ENCODE results near the gene CBR1.
"Not testable (repeated sequence)": the region's sequence is repeated elsewhere in the genome, so short reads cannot be mapped to it uniquely, and the experiment has no call there.

The CBR1 gene

DNA sequence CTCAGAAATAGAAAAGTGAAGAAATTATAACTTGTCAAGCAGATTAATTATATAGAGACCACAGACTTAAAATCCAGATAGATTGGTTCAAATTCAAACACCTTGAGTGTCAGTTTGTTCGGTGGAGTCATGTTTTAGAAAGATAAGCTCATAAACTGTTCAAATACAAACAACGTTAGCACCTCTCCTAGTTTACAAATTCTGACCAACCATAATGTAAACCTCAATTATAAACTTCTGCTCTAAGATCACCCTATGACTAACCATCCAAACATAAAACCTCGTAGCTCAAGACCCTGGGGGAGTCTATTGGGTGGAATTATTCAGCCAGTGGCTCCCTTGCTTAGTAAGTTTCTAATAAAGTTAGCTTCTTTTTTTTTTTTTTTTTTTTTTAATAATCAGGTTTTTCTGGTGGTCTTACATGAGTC lies 12.4 kb downstream of the CBR1 start:
- DNase-seq: no peak

DNA sequence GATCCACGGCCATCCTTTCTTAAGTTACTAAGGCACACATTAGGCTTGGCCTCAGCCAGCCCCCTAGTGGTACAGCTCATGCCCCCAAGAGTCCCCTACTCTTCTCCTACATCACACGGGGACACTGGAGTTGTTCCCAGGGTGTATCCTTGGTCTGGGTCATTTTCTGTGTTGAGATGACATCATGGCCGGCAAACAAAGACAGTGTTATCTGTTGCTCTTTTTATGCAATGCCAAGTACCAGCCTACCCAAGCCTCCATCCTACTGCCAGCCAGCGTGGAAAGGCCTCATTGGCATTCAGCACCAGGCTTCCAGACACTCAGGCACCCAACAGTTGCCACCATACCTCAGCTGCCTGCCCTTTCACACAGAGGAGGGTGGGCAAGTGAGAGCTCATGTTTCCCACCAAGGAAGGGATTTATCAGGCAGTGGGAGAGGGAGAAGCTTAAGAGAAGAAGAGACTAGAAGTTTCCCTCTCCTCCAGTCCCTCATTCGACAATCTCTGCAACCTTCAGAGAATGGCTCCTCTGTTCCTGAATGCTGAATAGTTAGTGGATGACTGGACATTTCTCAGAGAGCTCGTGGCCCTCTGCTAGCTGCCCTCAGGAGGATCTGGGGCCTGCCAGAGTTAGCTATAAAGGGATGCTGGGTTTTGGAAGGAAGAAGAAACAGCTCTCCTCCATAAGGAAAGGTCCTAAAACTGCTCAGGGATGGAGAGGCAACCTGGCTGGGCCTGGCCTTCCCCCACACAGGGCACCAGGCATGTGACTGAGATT lies 17.7 kb downstream of the CBR1 start:
- DNase-seq: no peak

DNA sequence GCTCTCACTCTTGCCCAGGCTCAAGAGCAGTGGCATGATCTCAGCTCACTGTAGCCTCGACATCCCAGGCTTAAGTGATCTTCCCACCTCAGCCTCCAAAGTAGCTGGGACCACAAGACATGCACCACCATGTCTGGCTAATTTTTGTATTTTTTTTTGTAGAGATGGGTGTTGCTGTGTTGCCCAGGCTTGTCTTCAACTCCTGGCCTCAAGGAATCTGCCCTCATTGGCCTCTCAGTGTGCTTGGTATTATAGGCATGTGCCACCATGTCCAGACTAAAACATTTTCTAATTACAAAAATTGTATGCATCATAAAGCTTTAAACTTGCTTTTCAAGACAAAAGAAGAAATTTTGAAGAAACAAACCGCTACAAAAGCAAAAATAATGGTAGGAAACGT lies 20.1 kb downstream of the CBR1 start:
- DNase-seq: no peak

DNA sequence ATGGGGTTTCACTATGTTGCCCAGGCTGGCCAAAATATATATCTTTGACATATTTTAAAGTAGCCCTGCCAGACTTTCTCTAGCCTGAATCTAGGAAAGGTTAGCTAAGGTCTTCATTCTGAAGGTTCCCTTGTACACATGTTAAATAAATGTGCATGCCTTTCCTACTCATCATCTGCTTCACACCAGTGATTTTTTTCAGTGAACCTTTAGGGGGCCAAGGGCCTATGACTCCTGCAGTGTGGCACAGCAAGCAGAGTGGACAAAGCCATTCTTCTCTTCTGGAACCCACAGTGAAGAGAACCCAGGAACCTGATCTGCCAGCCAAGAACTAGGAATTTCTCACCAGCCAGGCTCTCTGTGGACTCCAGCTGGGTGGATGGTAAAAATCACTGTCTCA lies 22.9 kb downstream of the CBR1 start:
- DNase-seq: no peak

DNA sequence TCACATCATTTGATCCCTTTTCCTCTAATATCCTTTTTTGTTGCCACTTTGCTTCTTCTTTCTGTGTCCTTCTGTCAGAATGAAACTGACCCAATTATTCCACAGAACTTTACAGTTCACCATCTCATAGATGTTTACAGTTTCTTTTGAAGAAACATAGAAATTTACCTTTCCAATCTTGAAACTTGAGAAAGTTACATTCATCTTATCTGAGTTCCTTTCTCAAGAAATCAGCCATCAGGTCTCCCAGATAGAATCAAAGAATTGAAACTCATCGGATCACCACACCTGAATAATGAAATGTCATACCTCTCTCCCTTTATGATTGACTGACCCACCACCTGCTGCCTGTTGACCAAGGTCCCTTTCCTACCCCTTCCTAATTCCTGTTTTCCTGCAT lies 23.7 kb downstream of the CBR1 start:
- DNase-seq: no peak

DNA sequence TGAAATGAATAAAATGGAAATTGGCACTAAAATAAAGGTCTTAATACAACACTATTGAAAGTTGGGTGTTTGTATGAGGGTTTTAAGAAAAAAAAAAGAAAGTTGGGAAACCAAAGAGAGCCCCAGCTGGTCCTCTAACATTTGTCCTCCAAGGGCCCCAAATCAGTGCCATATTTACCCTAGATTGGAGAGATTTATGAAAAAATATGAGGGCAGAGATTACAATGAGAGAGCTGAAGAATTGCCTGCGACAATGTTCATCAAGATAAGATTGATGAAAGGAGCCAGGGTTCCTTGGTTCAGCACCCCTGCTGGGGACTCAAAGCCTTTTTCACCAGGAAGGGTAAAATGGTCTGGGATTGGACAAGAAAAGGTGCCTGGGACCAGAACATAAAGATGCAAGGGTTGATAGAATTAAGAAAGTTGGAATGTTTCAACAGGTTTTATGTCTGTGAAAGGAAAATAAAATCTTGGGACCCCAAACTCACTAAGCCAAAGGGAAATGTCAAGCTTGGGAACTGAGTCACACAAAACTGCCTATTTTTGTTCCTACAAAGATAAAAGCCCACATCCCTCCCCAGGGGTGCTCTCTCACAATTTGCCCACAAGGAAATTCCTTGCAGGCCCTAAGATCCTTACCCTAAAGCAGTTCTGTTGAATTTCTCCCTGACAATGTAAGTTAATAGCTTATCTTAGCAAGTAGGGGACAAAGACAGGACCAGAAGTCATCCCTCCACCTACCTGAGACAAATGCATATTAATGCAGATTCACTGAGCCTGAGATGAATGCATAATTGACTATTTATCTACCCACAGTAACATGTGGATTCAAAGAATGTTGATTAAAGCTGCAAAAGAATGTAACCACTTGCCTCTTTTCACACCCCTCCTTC lies 26.8 kb downstream of the CBR1 start:
- DNase-seq: no peak

DNA sequence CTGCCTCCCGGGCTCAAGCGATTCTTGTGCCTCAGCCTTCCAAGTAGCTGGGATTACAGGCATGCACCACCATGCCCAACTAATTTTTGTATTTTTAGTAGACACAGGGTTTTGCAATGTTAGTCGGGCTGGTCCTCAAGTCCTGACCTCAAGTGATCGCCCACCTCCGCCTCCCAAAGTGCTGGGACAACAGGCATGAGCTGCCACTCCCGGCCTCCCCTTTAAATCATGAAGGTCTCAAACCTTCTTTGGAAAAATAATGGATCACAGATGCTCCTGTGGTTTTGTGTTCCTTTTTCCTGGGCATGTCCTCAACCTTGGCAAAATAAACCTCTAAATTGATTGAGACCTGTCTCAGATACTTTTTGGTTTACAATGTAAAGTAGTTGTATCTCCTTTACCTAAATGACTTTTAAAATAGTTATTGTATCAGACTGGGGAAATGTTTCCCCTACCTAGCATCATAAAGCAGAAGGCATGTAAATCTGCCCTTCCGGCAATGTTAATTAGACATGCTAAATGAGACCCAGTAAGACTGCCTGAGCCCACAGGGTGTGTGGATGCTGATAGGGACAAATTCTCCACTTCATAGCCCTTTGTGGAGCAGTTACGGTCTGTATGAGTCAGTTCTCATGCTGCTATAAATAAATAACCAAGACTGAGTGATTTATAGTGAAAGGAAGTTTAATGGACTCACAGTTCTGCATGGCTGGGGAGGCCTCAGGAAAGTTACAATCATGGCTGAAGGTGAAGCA lies 27.8 kb downstream of the CBR1 start:
- DNase-seq: no peak

DNA sequence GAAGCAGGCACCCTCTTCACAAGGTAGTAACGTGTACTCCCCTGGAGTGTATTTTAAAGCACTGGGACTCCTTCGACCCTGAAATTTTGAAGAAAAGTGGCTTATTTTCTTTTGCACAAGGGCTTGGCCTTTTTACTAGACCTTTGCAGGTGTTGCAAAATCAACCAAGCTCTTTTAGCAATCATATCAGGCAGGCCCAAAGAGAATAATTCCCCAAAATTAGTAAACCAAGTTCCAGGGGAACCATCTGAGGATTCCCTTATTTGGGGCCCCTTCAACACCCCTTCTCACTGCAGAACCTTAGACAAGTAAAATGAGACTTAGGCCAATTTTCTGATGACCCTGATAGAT lies 28.3 kb downstream of the CBR1 start:
- DNase-seq: no peak

DNA sequence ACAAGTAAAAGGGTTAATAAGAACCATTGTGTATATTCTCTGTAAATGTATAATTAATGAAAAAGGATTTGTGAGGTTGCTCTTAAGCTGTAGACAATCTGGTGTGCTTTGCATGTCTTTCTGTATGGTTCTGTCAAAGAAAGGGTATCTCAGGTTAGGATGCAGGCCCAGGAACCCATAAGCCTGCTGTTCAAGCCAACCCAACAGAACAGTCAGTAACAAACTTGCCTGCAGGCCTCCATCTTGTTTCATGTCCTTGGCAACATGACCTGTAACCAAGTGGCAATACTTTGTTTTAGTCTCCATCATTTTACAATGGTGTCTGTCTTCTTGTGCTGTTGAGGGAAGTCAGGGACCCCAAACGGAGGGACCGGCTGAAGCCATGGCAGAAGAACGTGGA lies 29.2 kb downstream of the CBR1 start:
- DNase-seq: no peak

DNA sequence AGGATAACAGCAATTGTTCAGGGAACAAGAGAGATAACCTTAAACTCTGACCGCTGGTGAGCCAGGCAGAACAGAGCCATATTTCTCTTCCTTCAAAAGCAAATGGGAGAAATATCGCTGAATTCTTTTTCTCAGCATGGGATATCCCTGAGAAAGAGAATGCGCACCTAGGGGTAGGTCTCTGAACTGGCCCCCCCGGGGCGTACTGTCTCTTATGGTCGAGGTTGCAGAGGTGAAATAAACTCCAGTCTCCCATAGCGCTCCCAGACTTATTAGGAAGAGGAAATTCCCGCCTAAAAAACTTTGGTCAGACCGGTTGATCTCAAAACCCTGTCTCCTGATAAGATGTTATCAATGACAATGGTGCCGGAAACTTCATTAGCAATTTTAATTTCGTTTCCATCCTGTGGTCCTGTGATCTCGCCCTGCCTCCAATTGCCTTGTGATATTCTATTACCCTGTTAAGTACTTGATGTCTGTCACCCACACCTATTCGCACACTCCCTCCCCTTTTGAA lies 29.9 kb downstream of the CBR1 start:
- DNase-seq: not testable (repeated sequence)

DNA sequence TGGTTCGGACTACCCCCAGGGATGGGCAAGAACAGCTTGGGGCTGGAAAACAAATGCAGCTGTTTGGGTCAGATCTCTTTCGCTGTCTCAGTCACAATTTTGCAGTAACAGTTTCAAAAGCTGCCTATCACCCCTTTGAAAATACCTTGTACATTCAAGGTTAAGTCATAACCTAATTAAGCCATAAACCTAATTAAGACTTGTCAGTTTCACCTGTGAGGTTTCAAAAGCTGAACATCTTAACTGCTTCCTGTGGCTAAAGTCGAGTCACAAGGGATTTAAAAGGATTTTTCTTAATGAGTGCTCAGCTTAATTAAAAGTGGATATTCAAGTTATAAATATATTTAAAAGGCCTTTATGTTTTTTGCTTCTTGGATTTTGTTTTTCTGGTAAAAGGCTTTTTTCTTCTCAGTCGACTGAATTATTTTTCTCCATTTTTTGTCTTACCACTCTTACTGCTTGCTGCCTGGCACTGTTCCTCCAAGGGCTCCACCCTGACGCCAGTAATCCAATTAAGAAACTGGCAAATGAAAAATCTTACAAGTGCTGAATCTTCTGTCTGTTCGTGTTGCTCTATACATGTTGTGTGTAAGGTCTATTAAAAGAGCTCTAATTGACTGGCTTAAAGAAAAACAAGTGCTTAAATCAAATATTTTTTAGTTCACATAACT lies 31.3 kb downstream of the CBR1 start:
- DNase-seq: no peak

DNA sequence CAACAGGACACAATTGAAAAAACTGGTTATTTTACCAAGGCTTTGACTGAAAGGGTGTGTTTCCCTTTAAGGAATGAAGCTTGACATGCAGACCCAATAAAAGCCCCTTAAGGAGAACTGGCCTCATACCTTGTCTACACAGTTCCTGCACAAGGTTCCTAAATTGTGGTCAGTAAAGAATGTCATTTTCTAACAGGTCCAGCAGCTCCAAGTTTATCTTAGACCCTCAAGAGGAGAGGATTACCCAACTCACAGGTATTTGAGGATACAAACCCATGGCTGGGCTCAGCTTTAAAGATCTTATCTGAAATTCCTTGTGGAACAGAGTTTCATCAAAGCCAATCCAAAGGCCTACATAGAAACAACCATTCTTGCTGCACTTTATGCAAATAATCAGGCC lies 33.6 kb downstream of the CBR1 start:
- DNase-seq: no peak

DNA sequence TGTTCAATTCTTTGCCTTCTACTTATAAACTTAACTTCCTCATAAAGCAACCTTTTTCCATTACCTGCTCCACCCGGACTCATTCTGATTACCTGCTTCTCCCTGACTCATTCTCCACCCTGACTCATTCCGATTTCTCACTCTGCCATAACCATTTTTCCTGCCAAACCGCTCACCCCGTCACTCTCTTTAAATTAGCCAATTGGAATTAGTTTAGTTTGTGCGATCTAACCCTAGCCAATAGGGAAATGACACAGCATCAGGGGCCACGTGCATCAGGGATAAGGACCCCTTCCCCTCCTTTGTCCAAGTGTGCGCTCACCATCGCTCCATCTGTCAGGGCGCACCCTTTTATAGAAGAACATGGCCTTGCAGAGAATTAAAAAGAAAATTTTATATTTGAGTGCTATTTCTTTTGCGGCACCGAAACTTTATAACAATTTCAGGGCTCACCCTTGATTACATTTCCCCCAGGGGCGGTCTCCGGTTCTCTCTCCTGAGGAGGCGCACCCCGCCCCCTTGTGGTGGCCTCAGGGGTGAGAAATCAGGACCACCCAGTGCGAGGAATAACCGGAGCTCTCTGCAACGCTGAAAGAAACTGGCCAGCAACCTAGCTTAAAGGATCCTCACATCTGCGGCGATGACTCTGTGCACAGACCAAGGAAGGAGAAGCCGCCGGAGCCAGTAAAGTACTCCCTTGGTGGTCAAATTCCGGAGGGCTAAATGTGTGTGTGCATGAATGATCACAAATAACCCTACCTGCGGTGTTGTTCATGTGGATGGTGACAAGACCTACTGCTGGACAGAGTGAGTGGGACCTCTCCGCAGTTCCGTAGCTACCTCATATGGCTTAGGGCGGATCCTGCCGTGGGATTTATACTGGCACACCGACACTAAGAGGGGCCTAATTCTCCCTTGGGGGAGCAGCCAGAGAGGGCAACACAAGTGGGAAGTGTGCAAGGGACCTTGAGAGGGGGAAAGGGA lies 34.8 kb downstream of the CBR1 start:
- peak; percentile 47 to 52 for DNase-seq

DNA sequence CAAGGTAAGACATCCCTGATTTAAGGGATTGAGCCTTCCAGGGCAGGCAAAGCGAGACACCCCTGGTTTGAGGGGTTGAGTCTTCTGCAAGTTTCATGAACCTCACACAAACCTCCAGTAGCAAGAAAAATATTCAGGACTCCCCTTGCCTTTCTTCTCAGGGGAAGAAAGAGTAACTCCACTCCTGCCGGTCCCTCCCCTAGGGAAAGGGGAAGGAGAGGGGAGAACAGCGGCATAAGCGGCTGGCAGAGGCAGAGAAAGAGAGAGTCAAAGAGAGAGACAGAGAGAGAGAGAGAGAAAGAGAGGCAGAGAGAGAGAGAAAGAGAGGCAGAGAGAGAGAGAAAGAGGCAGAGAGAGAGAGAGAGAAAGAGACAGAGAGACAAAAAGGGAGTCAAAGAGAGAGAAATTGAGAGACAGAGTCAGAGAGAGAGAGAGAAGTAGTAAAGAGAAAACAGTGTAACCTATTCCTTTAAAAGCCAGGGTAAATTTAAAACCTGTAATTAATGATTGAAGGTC lies 35.6 kb downstream of the CBR1 start:
- DNase-seq: no peak

DNA sequence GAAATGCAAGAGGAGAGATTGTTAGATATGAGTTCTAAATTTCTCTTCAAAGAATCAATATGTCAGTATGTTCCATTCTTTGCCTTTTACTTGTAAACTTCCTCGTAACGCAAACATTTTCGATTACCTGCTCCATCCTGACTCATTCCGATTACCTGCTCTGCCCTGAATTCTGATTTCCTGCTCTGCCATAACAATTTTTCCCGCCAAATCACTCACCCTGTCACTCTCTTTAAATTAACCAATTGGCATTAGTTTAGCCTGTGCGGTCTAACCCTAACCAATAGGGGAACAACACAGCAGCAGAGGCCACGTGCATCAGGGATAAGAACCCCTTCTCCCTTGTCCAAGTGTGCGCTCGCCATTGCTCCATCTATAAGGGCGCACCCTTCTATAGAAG lies 40.0 kb downstream of the CBR1 start:
- DNase-seq: no peak

DNA sequence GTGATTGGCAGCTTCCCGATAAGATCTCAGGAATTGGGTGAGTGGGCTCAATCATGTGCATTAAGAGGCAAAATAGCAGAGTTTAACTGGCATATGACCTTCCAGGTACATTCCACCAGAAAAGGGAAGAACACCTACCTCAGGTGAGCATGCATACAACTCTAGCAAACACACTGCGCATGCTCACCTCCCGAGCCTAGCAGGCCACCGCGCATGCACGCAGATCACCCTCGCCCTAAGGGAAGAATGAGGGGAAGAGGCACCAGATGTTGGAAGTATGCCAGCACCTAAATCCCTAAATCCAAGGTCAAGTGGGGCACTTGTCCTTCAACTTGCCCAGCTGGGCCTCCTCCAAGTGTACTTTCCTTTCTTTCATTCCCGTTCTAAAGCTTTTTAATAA lies 41.4 kb downstream of the CBR1 start:
- DNase-seq: no peak

DNA sequence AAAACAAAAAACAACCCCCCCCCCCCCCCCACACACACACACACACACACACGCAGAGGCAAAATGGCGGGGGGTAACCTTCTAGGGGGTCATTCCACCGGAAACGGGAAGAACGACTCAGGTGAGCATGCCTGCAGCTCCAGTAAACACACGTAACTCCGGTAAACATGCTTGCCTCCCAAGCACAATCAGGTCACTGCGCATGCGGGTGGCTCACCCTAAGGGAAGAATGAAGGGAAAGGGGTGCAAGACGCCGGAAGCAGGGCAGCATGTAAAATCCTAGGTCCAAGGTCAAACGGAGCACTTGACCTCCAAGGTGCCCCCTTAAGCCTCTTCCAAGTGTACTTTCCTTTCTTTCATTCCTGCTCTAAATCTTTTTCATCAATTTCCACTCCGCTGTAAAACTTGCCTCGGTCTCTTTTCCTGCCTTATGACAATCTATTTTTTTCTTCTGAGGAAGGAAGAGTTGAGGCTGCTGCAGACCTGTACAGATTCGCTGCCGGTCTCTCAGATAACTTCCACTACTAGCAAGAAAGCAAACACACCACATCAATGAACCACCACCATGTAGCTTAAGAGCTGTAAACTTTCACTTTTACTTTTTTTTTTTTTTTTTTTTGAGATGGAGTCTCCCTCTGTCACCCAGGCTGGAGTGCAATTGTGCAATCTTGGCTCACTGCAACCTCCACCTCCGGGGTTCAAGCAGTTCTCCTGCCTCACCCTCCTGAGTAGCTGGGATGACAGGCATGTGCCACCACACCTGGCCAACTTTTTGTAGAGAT lies 44.0 kb downstream of the CBR1 start:
- DNase-seq: peak; percentile 29

DNA sequence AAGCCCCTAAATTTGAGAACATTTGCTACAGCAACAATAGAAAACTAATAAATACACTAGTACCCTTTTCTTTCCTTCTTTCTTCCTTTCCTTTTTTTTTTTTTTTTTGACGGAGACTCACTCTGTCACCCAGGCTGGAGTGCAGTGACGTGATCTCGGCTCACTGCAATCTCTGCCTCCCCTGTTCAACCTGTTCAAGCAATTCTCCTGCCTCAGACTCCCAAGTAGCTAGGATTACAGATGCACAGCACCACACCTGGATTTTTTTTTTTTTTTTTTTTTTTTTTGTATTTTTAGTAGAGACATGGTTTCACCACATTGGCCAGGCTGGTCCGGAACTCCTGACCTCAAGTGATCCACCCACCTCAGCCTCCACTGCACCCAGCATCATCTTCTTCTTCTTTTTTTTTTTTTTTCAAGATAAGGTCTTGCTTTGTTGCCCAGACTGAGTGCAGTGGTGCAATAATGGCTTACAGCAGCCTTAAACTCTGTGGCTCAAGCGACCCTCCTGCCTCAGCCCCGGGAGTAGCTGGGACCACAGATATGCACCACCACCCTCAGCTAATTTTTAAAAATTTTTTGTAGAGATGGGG lies 45.4 kb downstream of the CBR1 start:
- no peak for DNase-seq

DNA sequence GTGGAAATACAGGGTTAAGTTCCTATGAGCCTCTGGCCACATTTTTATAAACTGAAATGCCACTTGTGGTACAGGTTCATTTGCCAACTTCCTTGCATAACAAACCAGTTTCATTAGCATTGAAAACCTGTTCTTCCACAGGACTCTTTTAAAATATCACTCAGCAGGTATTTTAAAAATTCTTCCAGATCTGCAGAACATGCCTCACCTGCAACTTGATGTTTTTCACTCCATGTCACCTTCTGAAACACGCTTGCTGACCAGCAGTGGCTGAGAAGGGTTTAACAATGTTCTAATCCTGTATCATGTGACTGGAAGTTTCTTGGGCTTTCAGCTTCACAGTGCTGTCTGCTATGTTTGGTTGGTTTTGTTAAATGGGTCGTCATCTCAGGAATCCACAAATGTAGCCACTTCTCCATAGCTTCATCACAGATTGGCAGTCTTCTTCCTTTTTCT lies 47.5 kb downstream of the CBR1 start:
- DNase-seq: no peak

Measured in stimulated activated CD4-positive, alpha-beta T cell treated with anti-CD3 and anti-CD28 coated beads, Interleukin-4, amount 100 ng/mL, for 4 hours (primary cell).